ENCODE results near the gene CHST11. TPM values are rescaled to one million over a fixed set of nuclear protein-coding genes. Genes with fewer than 3 reads are reported as not detected.

CHST11 gene
- total RNA-seq, 1 experiment from 2014 or later = 6.7 TPM

- no peak overlapping the region for H2BK120ac ChIP-seq (ENCODE audit: low read depth, low read length, poor library complexity, severe bottlenecking)
- no peak overlapping the region for H3K56ac ChIP-seq (ENCODE audit: insufficient read length, low read depth, low read length)
- peaks cover 4% of the 10 kb centered on the region in 2 experiments for H3K4me1 Mint-ChIP-seq
- TF ChIP-seq CTCF (conservative IDR thresholded peaks at IDR 0.05) = no peak
- no peak overlapping the region for H2BK15ac ChIP-seq (ENCODE audit: low read depth, low read length)
- H3K27me3 Mint-ChIP-seq (ENCODE audit: low read depth) = no peaks in the 10 kb centered on the region; the same call in 1 of the 2 replicates
- H3K4me1 ChIP-seq (ENCODE audit: insufficient read depth, low read length) = no peaks in the 10 kb centered on the region; the same call in 1 of the 2 replicates
- H4K5ac ChIP-seq (ENCODE audit: insufficient read length, low read depth, low read length) = no peak overlapping the region
- H3K27ac Mint-ChIP-seq = no peak overlapping the region
- H4K20me1 ChIP-seq (ENCODE audit: control insufficient read depth, insufficient read depth, insufficient read length) = no peaks in the 10 kb centered on the region
- H2AK5ac ChIP-seq (ENCODE audit: insufficient read length, low read length) = no peak overlapping the region
- H3K79me1 ChIP-seq (ENCODE audit: insufficient read depth, low read depth, low read length, poor library complexity, severe bottlenecking) = no peaks in the 10 kb centered on the region
- no peaks in the 10 kb centered on the region for H3K23me2 ChIP-seq (ENCODE audit: insufficient read length, low read depth, low read length, poor library complexity, severe bottlenecking)
- no peak overlapping the region for H2BK12ac ChIP-seq (ENCODE audit: insufficient read length, low read depth, low read length)
- no peak overlapping the region for H3K18ac ChIP-seq (ENCODE audit: insufficient read length, low read depth, low read length)
- H4K8ac ChIP-seq (replicated peaks; ENCODE audit: insufficient read length, low read depth, low read length) = no peak overlapping the region
- no peaks in the 10 kb centered on the region for H3K27me3 ChIP-seq (ENCODE audit: insufficient read depth, low read length)
- no peak overlapping the region for H3T11ph ChIP-seq (ENCODE audit: low read length)
- H3K9me3 Mint-ChIP-seq = no peaks in the 10 kb centered on the region
- WGBS (ENCODE audit: extremely low coverage, insufficient read length, low lambda C conversion rate) = no CpG with 5 or more reads among the region's 5 CpGs
- H3K79me2 ChIP-seq (ENCODE audit: insufficient read depth, low read length) = no peaks in the 10 kb centered on the region; the same call in 1 of the 2 replicates
- H2BK5ac ChIP-seq (ENCODE audit: insufficient read length, low read length) = no peak overlapping the region
- no peak overlapping the region for H4K91ac ChIP-seq (ENCODE audit: insufficient read length, low read depth, low read length)
- DNase-seq = no peak
- H2AFZ ChIP-seq (ENCODE audit: low read length) = no peak overlapping the region
- no peak overlapping the region for H3K23ac ChIP-seq (ENCODE audit: insufficient read length, low read depth, low read length)
- no peak overlapping the region for H3K4ac ChIP-seq (ENCODE audit: low read depth, low read length)
- no peak overlapping the region for H3K27ac ChIP-seq (ENCODE audit: insufficient read length, low read depth, low read length)
- no peak overlapping the region for H3K4me3 Mint-ChIP-seq
- no peaks in the 10 kb centered on the region for H3K9me3 ChIP-seq (ENCODE audit: control insufficient read depth, low read depth, low read length)
- no peak overlapping the region for H3K4me2 ChIP-seq (ENCODE audit: insufficient read depth, insufficient read length, low read length)
- H3K36me3 Mint-ChIP-seq (ENCODE audit: insufficient read depth in 1 of 3, low read depth in 3 of 3) = no peaks in the 10 kb centered on the region
- no peak overlapping the region for H3K14ac ChIP-seq (ENCODE audit: insufficient read depth, low read length)
- no peak overlapping the region for H2BK20ac ChIP-seq (ENCODE audit: low read depth, low read length, poor library complexity, severe bottlenecking)
- no peak overlapping the region for H3K9ac ChIP-seq (ENCODE audit: extremely low read depth, insufficient read length, low read length)
Measured at GRCh38 chr12:104467346-104467837, 10.6 kb downstream of the CHST11 start.
